Loucy (cell line): ENCODE results near the gene CD180.

Experiments
- CTCF ChIP-seq: fragments of 200-600 bp; sonication (generic); conservative IDR thresholded peaks from 2 replicates; pipeline ENCODE4 v1.5.1; 2014; ENCODE audit warnings: mild to moderate bottlenecking, antibody characterized with exemption, low read length
- EZH2phosphoT487 ChIP-seq: fragments of 200-600 bp; IDR thresholded peaks from 2 replicates; pipeline ENCODE4 v1.6.1; 2018; ENCODE audit warnings: antibody characterized with exemption, mild to moderate bottlenecking, moderate library complexity, borderline replicate concordance

DNA sequence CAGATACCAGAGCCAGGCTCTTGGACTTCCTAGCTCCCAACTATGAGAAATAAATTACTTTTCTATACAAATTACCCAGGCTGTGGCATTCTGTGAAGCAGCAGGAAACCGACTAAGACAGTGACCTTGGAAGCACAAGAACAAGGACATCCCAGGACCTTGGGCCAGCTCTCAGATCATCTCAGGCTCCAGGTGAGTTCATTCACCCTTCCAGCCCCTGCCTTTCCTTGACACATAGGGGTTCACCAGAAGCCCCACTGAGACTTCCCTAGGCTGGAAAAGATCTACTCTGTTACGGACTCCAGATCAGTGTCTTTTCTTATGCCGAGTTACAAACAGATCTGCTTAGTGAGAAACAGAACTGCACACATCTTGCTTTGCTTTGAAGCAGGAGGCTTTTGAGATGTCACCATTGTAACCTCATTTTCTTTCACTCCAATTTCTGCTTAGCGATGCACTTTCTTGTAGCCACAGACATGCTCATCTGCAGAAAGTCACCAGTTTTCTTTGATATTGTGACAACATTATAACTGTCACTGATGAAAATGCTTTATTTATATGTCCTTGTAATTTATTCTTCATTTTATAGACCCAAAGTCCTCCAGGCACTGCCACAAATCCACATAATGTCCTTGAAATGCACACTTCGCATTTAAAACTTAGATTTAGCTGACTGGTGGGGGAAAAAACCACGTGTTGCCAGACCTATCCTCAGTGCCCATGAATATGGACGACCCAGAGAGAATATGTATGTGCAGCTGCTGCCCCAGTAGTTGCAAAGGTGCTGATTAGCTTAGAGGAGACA is 8.1 kb downstream of the CD180 start:
- no peak for TF ChIP-seq CTCF
- TF ChIP-seq EZH2phosphoT487 = no peak
